HG03378 (cell line): Measurements from ENCODE around the gene MCM3AP.

ENCODE experiments used
- ATAC-seq: cut with Tn5 transposase; IDR thresholded peaks from one replicate; pipeline ENCODE4 v1.9.1; 2021; ENCODE audit warnings: mild to moderate bottlenecking, moderate library complexity; ENCODE audit not compliant: unreplicated experiment

Gene MCM3AP

GRCh38 chr21:46189213-46189958 lies 96.0 kb downstream of the MCM3AP start:
- ATAC-seq, result no peak

GRCh38 chr21:46188226-46189212 lies 96.9 kb downstream of the MCM3AP start:
- ATAC-seq, result no peak

GRCh38 chr21:46187814-46188213 lies 97.6 kb downstream of the MCM3AP start:
- ATAC-seq, result no peak

- ATAC-seq, result no peak
Observed at GRCh38 chr21:46187261-46187660, 98.2 kb downstream of the MCM3AP start.

GRCh38 chr21:46185716-46186115 lies 99.7 kb downstream of the MCM3AP start:
- no peak for ATAC-seq
